Right forelimb (tissue), 1 donor: ENCODE results near the gene EIF4ENIF1.
"Not testable (repeated sequence)": the region's sequence is repeated elsewhere in the genome, so short reads cannot be mapped to it uniquely, and the experiment has no call there.

Experiments used
- DNase-seq: peaks from one replicate; pipeline ENCODE4 v3.0.0-alpha.2; 2018

EIF4ENIF1 gene

GRCh38 chr22:31442768-31443489 is 46.7 kb downstream of the EIF4ENIF1 start:
- no peak for DNase-seq

- DNase-seq = no peak
Measured at GRCh38 chr22:31441652-31442051, 48.0 kb downstream of the EIF4ENIF1 start.

GRCh38 chr22:31440681-31441080 is 49.0 kb downstream of the EIF4ENIF1 start:
- no peak for DNase-seq

- DNase-seq = peak; percentile 47
Measured at GRCh38 chr22:31439808-31440207, 49.8 kb downstream of the EIF4ENIF1 start.

GRCh38 chr22:31436132-31436531 is 53.5 kb downstream of the EIF4ENIF1 start:
- no peak for DNase-seq

GRCh38 chr22:31431950-31432349 is 57.7 kb downstream of the EIF4ENIF1 start:
- no peak for DNase-seq

- no peak for DNase-seq
Measured at GRCh38 chr22:31425331-31426050, 64.2 kb downstream of the EIF4ENIF1 start.

- DNase-seq = not testable (repeated sequence)
Measured at GRCh38 chr22:31402350-31402749, 87.3 kb downstream of the EIF4ENIF1 start.

- DNase-seq = no peak
Measured at GRCh38 chr22:31400023-31400397, 89.6 kb downstream of the EIF4ENIF1 start.

GRCh38 chr22:31399211-31400022 is 90.2 kb downstream of the EIF4ENIF1 start, which contains the start of gene DRG1:
DRG1 (plus strand) TSS chr22:31399604; CDS start chr22:31399684, 80 bp downstream.
- peak; percentile 98 for DNase-seq

- DNase-seq = no peak
Measured at GRCh38 chr22:31398231-31398630, 91.4 kb downstream of the EIF4ENIF1 start.

- no peak for DNase-seq
Measured at GRCh38 chr22:31394326-31394725, 95.3 kb downstream of the EIF4ENIF1 start.

GRCh38 chr22:31393893-31394292 is 95.7 kb downstream of the EIF4ENIF1 start:
- no peak for DNase-seq
